Colonic mucosa (tissue), 4 donors: ENCODE measurements around the gene KCNMB1. TPM values are rescaled to one million over a fixed set of nuclear protein-coding genes. Genes with fewer than 3 reads are reported as not detected.

Experiments used
- DNase-seq: peaks from one replicate; pipeline ENCODE4 v3.0.0-alpha.2; 2020
- H3K27ac ChIP-seq: fragments of 200-600 bp; one replicate; pipeline ENCODE4 v1.8.0; 2021
- H3K27me3 ChIP-seq: fragments of 200-600 bp; one replicate; pipeline ENCODE4 v1.8.0; 2021
- H3K36me3 ChIP-seq: fragments of 200-600 bp; one replicate; pipeline ENCODE4 v1.8.0; 2021
- H3K4me1 ChIP-seq: fragments of 200-600 bp; one replicate; pipeline ENCODE4 v1.8.0; 2021; ENCODE audit warnings: mild to moderate bottlenecking
- H3K4me3 ChIP-seq: fragments of 200-600 bp; one replicate; pipeline ENCODE4 v1.8.0; 2021
- H3K9ac ChIP-seq, 2 donors: one replicate each; pipeline ENCODE4 v1.7.0; 2013; ENCODE audit warnings: control low read depth in 2 of 2, low read depth in 2 of 2, low read length in 2 of 2
- H3K9me3 ChIP-seq: fragments of 200-600 bp; one replicate; pipeline ENCODE4 v1.8.0; 2021
- intact Hi-C: fragments of 100-400 bp; cut with DNase I; formaldehyde crosslinking; loops from one replicate; pipeline ENCODE4 v1.14.1; 2022
- total RNA-seq, 2 donors: library from RNA; stranded (reverse); fragmentation: NEBNext Ultra II Directional in 1 of 2; extraction: Animal tissue kit (Norgen Biotek cat#: 25700) in 1 of 2; gene quantifications; one replicate each; pipeline ENCODE4 v1.2.1, GENCODE V29; 2021
- TF ChIP-seq, protein P1 (sequence below): fragments of 200-600 bp; IDR thresholded peaks from one replicate; pipeline ENCODE4 v1.8.0; 2022; ENCODE audit warnings: antibody characterized with exemption, mild to moderate bottlenecking
- donor health status: healthy.
- donor health status: DM: no; HTN: no; CAD: no.
- donor health status: DM: no; HTN: no; CAD: no.

Gene KCNMB1
- total RNA-seq, 2 donors from 2014 or later = 0.42 to 6.9 TPM

DNA sequence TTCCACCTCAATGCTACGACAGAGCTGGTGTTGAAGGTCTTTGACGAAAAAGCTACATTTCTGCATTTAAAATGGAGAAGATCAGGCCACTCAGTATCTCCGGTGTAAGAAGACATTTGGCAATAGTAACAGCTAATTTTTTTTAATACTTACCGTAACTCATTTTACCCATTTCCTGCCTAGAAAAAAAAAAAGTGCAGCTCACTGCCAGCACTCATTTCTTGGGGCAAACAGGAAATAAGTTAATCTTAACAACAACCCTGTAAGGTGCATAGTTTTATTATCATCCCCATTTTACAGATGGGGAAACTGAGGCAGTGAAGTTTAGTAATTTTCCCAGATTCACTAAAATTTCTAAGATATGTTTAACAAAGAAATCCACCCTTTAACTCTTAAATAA, 27.4 kb upstream of the KCNMB1 start:
- TF ChIP-seq, protein P1, sequence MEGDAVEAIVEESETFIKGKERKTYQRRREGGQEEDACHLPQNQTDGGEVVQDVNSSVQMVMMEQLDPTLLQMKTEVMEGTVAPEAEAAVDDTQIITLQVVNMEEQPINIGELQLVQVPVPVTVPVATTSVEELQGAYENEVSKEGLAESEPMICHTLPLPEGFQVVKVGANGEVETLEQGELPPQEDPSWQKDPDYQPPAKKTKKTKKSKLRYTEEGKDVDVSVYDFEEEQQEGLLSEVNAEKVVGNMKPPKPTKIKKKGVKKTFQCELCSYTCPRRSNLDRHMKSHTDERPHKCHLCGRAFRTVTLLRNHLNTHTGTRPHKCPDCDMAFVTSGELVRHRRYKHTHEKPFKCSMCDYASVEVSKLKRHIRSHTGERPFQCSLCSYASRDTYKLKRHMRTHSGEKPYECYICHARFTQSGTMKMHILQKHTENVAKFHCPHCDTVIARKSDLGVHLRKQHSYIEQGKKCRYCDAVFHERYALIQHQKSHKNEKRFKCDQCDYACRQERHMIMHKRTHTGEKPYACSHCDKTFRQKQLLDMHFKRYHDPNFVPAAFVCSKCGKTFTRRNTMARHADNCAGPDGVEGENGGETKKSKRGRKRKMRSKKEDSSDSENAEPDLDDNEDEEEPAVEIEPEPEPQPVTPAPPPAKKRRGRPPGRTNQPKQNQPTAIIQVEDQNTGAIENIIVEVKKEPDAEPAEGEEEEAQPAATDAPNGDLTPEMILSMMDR = no peak
- Histone ChIP-seq H3K9me3 (no peaks in the 10 kb centered on the region), H3K4me1 (no peaks in the 10 kb centered on the region), H3K36me3 (no peaks in the 10 kb centered on the region), H3K27me3 (no peaks in the 10 kb centered on the region), H3K4me3 (no peak overlapping the region), H3K27ac (no peak overlapping the region), H3K9ac (no peak overlapping the region)
- DNase-seq = no peak
- intact Hi-C loops = loop anchor here (5.0 kb wide), 1 partner anchor 149 kb away; no protein-coding TSS in a partner anchor

DNA sequence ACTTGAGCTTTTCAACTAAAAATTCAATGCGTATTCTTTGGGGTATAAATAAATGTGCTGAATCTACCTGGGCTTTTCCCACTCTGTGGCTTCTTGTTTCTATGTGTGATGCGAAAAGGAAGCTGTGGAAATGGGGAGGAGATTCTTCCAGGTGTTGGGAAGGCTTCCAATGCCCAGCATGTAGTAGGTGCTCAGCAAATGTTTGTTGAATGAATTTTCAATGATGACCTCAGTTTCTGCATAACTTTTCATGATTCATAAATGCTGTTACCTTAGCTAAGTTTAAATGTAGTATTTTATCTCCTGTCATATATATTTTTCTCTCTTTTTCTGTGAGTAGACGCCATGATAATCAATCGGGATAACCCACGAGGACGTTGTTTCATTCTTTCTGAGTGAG, 25.6 kb upstream of the KCNMB1 start:
- Histone ChIP-seq H3K4me3 (no peak overlapping the region), H3K27me3 (no peaks in the 10 kb centered on the region), H3K9ac (no peak overlapping the region), H3K4me1 (no peaks in the 10 kb centered on the region), H3K36me3 (no peaks in the 10 kb centered on the region), H3K27ac (no peak overlapping the region), H3K9me3 (no peaks in the 10 kb centered on the region)
- DNase-seq = no peak
- intact Hi-C loops = loop anchor here (5.0 kb wide), 1 partner anchor 147 kb away; no protein-coding TSS in a partner anchor
- TF ChIP-seq, protein P1 = no peak

DNA sequence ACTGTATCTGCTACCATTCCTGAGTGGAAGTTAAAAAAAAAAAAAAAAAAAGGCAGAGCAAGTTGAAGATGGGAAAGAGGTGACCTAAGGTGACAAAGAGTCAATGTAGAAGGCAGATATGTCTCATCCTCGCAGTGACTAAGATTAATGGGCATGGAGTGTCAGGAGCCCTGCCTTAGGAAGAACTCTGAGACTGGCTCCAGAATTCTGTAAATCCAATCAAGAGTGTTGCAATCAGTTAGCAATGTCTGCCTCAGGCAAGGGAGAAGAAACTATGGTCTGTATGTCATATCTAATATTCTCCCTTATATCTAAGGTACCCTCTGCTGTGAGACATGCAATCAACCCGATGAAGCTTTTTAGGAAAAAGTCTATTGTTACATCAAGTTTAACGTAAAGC, 24.7 kb upstream of the KCNMB1 start:
- Histone ChIP-seq H3K27me3 (no peaks in the 10 kb centered on the region), H3K36me3 (no peaks in the 10 kb centered on the region), H3K9ac (no peak overlapping the region), H3K9me3 (no peaks in the 10 kb centered on the region), H3K4me3 (no peak overlapping the region), H3K4me1 (no peaks in the 10 kb centered on the region), H3K27ac (no peak overlapping the region)
- no peak for DNase-seq
- intact Hi-C loops = no loop called here
- TF ChIP-seq, protein P1 = no peak

DNA sequence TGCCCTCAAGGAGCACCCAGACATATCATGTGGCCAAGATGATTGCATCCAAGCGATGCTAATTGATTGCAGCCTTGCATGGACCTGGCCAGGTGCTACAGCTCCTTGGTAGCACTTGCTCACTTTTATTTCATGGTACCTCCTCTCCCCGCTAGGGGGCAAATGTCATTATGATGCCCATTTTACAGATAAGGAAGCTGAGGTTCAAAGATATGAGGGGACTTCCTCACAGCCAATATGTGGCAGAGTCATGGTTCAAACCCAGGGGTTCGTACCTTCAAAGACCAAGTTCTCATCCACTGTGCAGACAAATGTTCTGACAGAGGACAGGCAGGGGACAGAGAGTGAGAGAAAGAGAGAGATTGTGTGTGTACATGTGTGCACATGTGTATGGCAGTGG, 21.9 kb upstream of the KCNMB1 start:
- H3K27me3 ChIP-seq = no peaks in the 10 kb centered on the region
- no peak for DNase-seq
- H3K27ac ChIP-seq = no peak overlapping the region
- no peaks in the 10 kb centered on the region for H3K36me3 ChIP-seq
- H3K9me3 ChIP-seq = no peaks in the 10 kb centered on the region
- intact Hi-C loops = no loop called here
- TF ChIP-seq, protein P1 = no peak
- no peak overlapping the region for H3K4me3 ChIP-seq
- H3K4me1 ChIP-seq = no peaks in the 10 kb centered on the region
- H3K9ac ChIP-seq = no peak overlapping the region

DNA sequence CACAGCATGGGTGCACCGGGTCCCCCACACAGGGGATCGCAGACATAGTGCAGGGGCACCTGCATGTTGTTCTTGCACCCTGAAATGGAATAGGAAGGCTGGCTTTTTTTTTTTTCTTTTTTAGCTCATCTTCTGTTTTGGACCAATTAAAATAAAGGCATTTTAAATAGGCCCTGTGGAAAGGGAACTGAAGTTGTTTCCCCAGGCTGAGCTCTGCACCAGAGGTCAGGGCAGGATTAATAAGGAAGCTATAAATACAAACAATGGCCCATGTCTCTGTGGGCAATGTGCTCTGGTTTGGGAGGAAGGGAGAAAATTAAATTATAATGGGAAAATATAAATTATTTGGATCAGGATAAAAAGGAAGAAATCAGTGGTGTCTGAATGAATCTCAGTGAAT, 21.2 kb upstream of the KCNMB1 start:
- Histone ChIP-seq H3K36me3 (no peaks in the 10 kb centered on the region), H3K4me1 (no peaks in the 10 kb centered on the region), H3K9ac (no peak overlapping the region), H3K9me3 (no peaks in the 10 kb centered on the region), H3K27me3 (no peaks in the 10 kb centered on the region), H3K27ac (no peak overlapping the region), H3K4me3 (no peak overlapping the region)
- TF ChIP-seq, protein P1 = no peak
- DNase-seq = no peak
- intact Hi-C loops = no loop called here
